K562 (cell line): ENCODE measurements around the gene SNAI1. TPM values are rescaled to one million over a fixed set of nuclear protein-coding genes. Genes with fewer than 3 reads are reported as not detected.

Experiments
- ILK ChIP-seq: fragments of 450-650 bp; IDR thresholded peaks from 2 replicates; pipeline ENCODE4 v1.6.1; 2016; ENCODE audit warnings: missing genetic modification characterization, low read depth, mild to moderate bottlenecking, missing compliant biosample characterization, moderate library complexity, borderline replicate concordance
- NFYB ChIP-seq: IDR thresholded peaks from 2 replicates; pipeline ENCODE4 v1.6.1; 2011; ENCODE audit warnings: mild to moderate bottlenecking, moderate library complexity; ENCODE audit not compliant: insufficient read length; ENCODE audit errors: extremely low read depth
- NONO ChIP-seq, 2 experiments: fragments of 200-400 bp in 1 of 2; fragments of 450-650 bp in 1 of 2; formaldehyde crosslinking in 1 of 2; IDR thresholded peaks; 2 replicates each; pipeline ENCODE4 v1.6.1; 2017; ENCODE audit warnings: low read depth in 2 of 2, mild to moderate bottlenecking in 2 of 2, moderate library complexity in 2 of 2, low read length in 1 of 2
- polyA plus RNA-seq, 8 experiments: library from polyadenylated mRNA; depleted of rRNA in 4 of 8; stranded (reverse) in 5 of 8; unstranded in 3 of 8; fragments of >200 nt; fragmentation: Nextera tagmentation in 2 of 8; fragmentation: Illumina TruSeq in 1 of 8; extraction: Ambion mirVana in 2 of 8; extraction: Trizol in 1 of 8; gene quantifications; 2 replicates each; pipeline versions ENCODE4 v1.2.1 to v1.2.3, GENCODE V29; 2011 to 2014; ENCODE audit warnings: inconsistent platforms in 1 of 8, missing spikeins in 1 of 8
- total RNA-seq, 7 experiments: library from RNA; depleted of rRNA in 6 of 7; stranded (reverse); fragments of >200 nt in 6 of 7; fragmentation: Illumina TruSeq in 2 of 7; extraction: Trizol in 2 of 7; gene quantifications; 2 replicates each; pipeline versions ENCODE4 v1.2.1 to v1.2.3, GENCODE V29; 2011 to 2021; ENCODE audit warnings: low replicate concordance in 1 of 7
- TF ChIP-seq, protein P1 (sequence below): fragments of 250-450 bp; sonication (Bioruptor Pico); IDR thresholded peaks from 2 replicates; pipeline ENCODE4 v1.4.0; 2020
- TF ChIP-seq, protein P2 (sequence below): fragments of 200-600 bp; sonication (generic); IDR thresholded peaks from one replicate; pipeline ENCODE4 v1.6.1; 2012; ENCODE audit warnings: mild to moderate bottlenecking, low read depth, low read length, inconsistent platforms

Gene SNAI1
- total and polyA plus RNA-seq, 9 of the 15 experiments (the other 6 are each of a cell fraction or from before 2014, with no cell fraction given), result 0.32 to 11.6 (median 2.0) TPM

DNA sequence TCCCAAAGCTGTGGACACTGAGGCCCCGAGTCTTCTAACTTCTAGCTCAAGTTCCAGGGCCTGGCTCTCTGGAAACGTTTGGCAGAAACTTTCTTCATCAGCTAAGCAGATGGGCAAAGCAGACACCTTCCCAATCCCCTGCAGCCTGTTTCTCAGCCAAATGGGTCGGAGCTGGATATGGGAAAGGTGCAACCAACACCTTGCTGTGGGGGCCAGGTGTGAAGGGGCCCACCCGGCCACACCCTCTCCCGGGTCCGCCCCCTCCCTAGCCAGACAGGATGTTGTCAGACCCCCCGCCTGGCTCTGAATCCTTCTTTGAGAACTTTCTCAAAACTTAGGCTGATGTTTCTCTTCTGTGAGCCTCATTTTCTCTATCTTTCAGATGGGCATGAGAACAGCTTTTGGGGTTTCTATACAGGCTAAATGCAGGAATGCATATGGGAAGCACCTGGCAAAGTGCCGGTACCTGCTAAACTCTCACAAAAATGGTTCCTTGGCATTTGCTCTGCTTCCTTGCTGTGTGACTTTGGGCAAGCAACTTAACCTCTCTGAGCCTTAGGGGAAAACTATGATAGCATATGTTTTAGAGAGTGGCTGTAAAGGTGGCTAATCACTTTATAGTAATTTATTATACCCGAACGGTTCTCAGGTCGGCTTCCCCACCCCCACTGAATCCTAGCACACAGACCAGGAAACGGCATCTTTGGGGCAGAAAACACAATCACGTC, 1.8 kb downstream of the SNAI1 start (continued):
- TF ChIP-seq, protein P1, sequence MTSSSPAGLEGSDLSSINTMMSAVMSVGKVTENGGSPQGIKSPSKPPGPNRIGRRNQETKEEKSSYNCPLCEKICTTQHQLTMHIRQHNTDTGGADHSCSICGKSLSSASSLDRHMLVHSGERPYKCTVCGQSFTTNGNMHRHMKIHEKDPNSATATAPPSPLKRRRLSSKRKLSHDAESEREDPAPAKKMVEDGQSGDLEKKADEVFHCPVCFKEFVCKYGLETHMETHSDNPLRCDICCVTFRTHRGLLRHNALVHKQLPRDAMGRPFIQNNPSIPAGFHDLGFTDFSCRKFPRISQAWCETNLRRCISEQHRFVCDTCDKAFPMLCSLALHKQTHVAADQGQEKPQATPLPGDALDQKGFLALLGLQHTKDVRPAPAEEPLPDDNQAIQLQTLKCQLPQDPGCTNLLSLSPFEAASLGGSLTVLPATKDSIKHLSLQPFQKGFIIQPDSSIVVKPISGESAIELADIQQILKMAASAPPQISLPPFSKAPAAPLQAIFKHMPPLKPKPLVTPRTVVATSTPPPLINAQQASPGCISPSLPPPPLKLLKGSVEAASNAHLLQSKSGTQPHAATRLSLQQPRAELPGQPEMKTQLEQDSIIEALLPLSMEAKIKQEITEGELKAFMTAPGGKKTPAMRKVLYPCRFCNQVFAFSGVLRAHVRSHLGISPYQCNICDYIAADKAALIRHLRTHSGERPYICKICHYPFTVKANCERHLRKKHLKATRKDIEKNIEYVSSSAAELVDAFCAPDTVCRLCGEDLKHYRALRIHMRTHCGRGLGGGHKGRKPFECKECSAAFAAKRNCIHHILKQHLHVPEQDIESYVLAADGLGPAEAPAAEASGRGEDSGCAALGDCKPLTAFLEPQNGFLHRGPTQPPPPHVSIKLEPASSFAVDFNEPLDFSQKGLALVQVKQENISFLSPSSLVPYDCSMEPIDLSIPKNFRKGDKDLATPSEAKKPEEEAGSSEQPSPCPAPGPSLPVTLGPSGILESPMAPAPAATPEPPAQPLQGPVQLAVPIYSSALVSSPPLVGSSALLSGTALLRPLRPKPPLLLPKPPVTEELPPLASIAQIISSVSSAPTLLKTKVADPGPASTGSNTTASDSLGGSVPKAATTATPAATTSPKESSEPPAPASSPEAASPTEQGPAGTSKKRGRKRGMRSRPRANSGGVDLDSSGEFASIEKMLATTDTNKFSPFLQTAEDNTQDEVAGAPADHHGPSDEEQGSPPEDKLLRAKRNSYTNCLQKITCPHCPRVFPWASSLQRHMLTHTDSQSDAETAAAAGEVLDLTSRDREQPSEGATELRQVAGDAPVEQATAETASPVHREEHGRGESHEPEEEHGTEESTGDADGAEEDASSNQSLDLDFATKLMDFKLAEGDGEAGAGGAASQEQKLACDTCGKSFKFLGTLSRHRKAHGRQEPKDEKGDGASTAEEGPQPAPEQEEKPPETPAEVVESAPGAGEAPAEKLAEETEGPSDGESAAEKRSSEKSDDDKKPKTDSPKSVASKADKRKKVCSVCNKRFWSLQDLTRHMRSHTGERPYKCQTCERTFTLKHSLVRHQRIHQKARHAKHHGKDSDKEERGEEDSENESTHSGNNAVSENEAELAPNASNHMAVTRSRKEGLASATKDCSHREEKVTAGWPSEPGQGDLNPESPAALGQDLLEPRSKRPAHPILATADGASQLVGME (CRISPR knock-in tag), result no peak
- TF ChIP-seq ILK (tag) (no peak), NFYB (no peak), NONO (IDR thresholded peaks at IDR 0.05; ENCODE audit: low read depth in 2 of 2, low read length in 1 of 2) (no peak)
- TF ChIP-seq, protein P2, sequence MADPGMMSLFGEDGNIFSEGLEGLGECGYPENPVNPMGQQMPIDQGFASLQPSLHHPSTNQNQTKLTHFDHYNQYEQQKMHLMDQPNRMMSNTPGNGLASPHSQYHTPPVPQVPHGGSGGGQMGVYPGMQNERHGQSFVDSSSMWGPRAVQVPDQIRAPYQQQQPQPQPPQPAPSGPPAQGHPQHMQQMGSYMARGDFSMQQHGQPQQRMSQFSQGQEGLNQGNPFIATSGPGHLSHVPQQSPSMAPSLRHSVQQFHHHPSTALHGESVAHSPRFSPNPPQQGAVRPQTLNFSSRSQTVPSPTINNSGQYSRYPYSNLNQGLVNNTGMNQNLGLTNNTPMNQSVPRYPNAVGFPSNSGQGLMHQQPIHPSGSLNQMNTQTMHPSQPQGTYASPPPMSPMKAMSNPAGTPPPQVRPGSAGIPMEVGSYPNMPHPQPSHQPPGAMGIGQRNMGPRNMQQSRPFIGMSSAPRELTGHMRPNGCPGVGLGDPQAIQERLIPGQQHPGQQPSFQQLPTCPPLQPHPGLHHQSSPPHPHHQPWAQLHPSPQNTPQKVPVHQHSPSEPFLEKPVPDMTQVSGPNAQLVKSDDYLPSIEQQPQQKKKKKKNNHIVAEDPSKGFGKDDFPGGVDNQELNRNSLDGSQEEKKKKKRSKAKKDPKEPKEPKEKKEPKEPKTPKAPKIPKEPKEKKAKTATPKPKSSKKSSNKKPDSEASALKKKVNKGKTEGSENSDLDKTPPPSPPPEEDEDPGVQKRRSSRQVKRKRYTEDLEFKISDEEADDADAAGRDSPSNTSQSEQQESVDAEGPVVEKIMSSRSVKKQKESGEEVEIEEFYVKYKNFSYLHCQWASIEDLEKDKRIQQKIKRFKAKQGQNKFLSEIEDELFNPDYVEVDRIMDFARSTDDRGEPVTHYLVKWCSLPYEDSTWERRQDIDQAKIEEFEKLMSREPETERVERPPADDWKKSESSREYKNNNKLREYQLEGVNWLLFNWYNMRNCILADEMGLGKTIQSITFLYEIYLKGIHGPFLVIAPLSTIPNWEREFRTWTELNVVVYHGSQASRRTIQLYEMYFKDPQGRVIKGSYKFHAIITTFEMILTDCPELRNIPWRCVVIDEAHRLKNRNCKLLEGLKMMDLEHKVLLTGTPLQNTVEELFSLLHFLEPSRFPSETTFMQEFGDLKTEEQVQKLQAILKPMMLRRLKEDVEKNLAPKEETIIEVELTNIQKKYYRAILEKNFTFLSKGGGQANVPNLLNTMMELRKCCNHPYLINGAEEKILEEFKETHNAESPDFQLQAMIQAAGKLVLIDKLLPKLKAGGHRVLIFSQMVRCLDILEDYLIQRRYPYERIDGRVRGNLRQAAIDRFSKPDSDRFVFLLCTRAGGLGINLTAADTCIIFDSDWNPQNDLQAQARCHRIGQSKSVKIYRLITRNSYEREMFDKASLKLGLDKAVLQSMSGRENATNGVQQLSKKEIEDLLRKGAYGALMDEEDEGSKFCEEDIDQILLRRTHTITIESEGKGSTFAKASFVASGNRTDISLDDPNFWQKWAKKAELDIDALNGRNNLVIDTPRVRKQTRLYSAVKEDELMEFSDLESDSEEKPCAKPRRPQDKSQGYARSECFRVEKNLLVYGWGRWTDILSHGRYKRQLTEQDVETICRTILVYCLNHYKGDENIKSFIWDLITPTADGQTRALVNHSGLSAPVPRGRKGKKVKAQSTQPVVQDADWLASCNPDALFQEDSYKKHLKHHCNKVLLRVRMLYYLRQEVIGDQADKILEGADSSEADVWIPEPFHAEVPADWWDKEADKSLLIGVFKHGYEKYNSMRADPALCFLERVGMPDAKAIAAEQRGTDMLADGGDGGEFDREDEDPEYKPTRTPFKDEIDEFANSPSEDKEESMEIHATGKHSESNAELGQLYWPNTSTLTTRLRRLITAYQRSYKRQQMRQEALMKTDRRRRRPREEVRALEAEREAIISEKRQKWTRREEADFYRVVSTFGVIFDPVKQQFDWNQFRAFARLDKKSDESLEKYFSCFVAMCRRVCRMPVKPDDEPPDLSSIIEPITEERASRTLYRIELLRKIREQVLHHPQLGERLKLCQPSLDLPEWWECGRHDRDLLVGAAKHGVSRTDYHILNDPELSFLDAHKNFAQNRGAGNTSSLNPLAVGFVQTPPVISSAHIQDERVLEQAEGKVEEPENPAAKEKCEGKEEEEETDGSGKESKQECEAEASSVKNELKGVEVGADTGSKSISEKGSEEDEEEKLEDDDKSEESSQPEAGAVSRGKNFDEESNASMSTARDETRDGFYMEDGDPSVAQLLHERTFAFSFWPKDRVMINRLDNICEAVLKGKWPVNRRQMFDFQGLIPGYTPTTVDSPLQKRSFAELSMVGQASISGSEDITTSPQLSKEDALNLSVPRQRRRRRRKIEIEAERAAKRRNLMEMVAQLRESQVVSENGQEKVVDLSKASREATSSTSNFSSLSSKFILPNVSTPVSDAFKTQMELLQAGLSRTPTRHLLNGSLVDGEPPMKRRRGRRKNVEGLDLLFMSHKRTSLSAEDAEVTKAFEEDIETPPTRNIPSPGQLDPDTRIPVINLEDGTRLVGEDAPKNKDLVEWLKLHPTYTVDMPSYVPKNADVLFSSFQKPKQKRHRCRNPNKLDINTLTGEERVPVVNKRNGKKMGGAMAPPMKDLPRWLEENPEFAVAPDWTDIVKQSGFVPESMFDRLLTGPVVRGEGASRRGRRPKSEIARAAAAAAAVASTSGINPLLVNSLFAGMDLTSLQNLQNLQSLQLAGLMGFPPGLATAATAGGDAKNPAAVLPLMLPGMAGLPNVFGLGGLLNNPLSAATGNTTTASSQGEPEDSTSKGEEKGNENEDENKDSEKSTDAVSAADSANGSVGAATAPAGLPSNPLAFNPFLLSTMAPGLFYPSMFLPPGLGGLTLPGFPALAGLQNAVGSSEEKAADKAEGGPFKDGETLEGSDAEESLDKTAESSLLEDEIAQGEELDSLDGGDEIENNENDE, result no peak
